Upper lobe of left lung (tissue), 6 donors: ENCODE results near the gene CCR5. TPM values are rescaled to one million over a fixed set of nuclear protein-coding genes. Genes with fewer than 3 reads are reported as not detected.
"Not testable (repeated sequence)": the region's sequence is repeated elsewhere in the genome, so short reads cannot be mapped to it uniquely, and the experiment has no call there.

Source experiments
- ATAC-seq, 2 donors: fragments of 200-7000 bp; cut with Tn5 transposase; one replicate each; pipeline ENCODE4 v1.9.1; 2022; ENCODE audit warnings: mild to moderate bottlenecking in 2 of 2, moderate library complexity in 2 of 2; ENCODE audit not compliant: low FRiP score in 2 of 2
- DNase-seq, 2 donors: peaks; one replicate each; pipeline ENCODE4 v3.0.0-alpha.2; 2019 to 2020
- H3K27ac ChIP-seq, 4 donors: fragments of 200-600 bp; sonication (generic); one replicate each; pipeline ENCODE4 v1.5.1; 2016 to 2019
- H3K27me3 ChIP-seq, 4 donors: fragments of 200-600 bp; sonication (generic); one replicate each; pipeline ENCODE4 v1.5.1; 2017 to 2019
- H3K36me3 ChIP-seq, 4 donors: fragments of 200-600 bp; sonication (generic); one replicate each; pipeline ENCODE4 v1.5.1; 2016 to 2019
- H3K4me1 ChIP-seq, 4 donors: fragments of 200-600 bp; sonication (generic); one replicate each; pipeline ENCODE4 v1.5.1; 2018 to 2019
- H3K4me3 ChIP-seq, 4 donors: fragments of 200-600 bp; sonication (generic); one replicate each; pipeline ENCODE4 v1.5.1; 2017 to 2019; ENCODE audit warnings: mild to moderate bottlenecking in 2 of 4, moderate library complexity in 1 of 4
- H3K9me3 ChIP-seq, 4 donors: fragments of 200-600 bp; sonication (generic); one replicate each; pipeline ENCODE4 v1.5.1; 2018 to 2019
- EP300 ChIP-seq, 4 donors: sonication (generic); formaldehyde crosslinking; IDR thresholded peaks; one replicate each; pipeline ENCODE4 v1.5.1; 2017; ENCODE audit warnings: antibody characterized with exemption in 4 of 4, control low read depth in 2 of 4
- POLR2A ChIP-seq, 4 donors: fragments of 450-650 bp; IDR thresholded peaks; one replicate each; pipeline ENCODE4 v1.5.1; 2016 to 2017; ENCODE audit warnings: antibody characterized with exemption in 4 of 4, mild to moderate bottlenecking in 2 of 4
- POLR2AphosphoS5 ChIP-seq, 2 donors: sonication (generic); formaldehyde crosslinking; IDR thresholded peaks; one replicate each; pipeline ENCODE4 v1.5.1; 2017; ENCODE audit warnings: antibody characterized with exemption in 2 of 2
- WGBS, 2 donors: methylation state at CpG; one replicate each; pipeline ENCODE4 v1.1.5; 2017 to 2018; 5-methylcytosine and 5-hydroxymethylcytosine counted together
- total RNA-seq, 6 donors: library from RNA; depleted of rRNA in 4 of 6; stranded (reverse); fragments of >200 nt in 4 of 6; gene quantifications; one replicate each; pipeline versions ENCODE4 v1.1.0 to v1.2.1, GENCODE V29; 2016 to 2021
- TF ChIP-seq, protein P1 (sequence below), 6 experiments: fragments of 450-650 bp in 4 of 6; fragments of 200-600 bp in 2 of 6; sonication (generic) in 2 of 6; IDR thresholded peaks; one replicate each; pipeline ENCODE4 v1.5.1; 2016 to 2019; ENCODE audit warnings: antibody characterized with exemption in 6 of 6
- donor health status: DM: no; HTN: no; CAD: no; lungs with moderate emphysema.
- donor health status: DM: no; HTN: yes; CAD: no; lungs with severe emphysema.

CCR5 gene
- total RNA-seq, 6 donors from 2014 or later, result 0.33 to 8.6 (median 3.1) TPM

DNA sequence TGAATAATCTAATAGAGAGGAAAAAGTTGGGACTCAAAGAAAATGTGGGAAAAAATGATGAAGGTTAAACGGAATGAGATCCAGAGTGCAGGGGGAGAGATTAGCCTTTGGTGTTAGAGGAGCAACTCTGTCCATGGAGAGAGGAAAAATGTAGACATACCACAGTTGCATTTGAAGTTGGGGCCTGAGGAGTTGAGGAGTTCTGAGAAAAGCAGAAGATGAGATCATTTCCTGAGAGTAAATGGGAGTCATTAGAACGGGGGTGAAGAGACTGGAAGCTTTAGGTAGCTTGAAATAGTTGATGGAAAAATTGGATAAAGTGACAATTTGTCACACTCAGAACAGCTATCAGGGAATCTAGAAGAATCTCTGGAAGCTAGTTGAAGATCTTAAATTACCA lies 28.8 kb downstream of the CCR5 start:
- 49 to 60% methylated on average over 2 of the region's 2 CpGs for WGBS, 2 donors
- Histone ChIP-seq H3K4me3 (no peak overlapping the region), H3K27ac (peak overlapping the region in 3 of 4 donors; percentile 19 to 48 (median 36)), H3K27me3 (no peaks in the 10 kb centered on the region), H3K4me1 (peaks cover 34 to 61% (median 46%) of the 10 kb centered on the region in 4 donors), H3K36me3 (no peaks in the 10 kb centered on the region), H3K9me3 (no peaks in the 10 kb centered on the region)
- ATAC-seq, result no peak
- TF ChIP-seq POLR2AphosphoS5 (IDR thresholded peaks at IDR 0.05) (no peak), POLR2A (IDR thresholded peaks at IDR 0.05) (no peak), EP300 (IDR thresholded peaks at IDR 0.05) (no peak)
- TF ChIP-seq, protein P1, sequence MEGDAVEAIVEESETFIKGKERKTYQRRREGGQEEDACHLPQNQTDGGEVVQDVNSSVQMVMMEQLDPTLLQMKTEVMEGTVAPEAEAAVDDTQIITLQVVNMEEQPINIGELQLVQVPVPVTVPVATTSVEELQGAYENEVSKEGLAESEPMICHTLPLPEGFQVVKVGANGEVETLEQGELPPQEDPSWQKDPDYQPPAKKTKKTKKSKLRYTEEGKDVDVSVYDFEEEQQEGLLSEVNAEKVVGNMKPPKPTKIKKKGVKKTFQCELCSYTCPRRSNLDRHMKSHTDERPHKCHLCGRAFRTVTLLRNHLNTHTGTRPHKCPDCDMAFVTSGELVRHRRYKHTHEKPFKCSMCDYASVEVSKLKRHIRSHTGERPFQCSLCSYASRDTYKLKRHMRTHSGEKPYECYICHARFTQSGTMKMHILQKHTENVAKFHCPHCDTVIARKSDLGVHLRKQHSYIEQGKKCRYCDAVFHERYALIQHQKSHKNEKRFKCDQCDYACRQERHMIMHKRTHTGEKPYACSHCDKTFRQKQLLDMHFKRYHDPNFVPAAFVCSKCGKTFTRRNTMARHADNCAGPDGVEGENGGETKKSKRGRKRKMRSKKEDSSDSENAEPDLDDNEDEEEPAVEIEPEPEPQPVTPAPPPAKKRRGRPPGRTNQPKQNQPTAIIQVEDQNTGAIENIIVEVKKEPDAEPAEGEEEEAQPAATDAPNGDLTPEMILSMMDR (IDR thresholded peaks at IDR 0.05), result no peak
- DNase-seq, result peak in 1 of 2 donors; percentile 20

DNA sequence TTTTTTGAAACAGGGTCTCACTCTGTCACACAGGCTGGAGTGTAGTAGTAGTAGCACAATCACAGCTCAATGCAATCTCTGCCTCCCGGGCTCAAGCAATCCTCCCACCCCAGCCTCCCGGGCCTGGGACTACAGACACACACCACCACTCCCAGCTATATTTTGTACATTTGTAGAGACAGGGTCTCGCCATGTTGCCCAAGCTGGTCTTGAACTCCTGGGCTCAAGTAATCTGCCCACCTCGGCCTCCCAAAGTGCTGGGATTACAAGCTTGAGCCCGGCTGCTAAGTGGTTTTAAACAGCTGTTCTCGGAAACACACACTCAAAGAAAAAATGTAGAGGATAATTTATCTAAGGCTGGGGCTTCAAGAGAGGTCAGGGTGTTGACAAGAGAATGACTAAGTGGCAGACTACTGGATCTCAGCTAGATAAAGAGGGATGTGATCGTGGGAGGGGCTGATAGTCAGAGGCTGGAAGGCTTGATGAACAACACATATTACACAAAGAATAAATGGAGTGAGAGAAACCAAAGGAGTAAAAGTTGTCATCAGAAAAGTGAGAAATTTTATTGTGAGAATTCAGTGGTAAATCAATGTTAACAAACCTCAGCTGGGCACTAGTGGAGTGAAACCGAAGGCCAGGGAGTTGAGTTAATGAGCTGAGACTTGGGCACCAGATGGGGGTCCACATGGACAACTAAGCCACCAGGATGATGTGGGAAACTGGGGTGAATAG lies 29.4 kb downstream of the CCR5 start:
- H3K27ac ChIP-seq, result peak overlapping the region in 3 of 4 donors; percentile 30 to 48 (median 36)
- no peak overlapping the region for H3K4me3 ChIP-seq
- no peaks in the 10 kb centered on the region for H3K9me3 ChIP-seq
- H3K27me3 ChIP-seq, result no peaks in the 10 kb centered on the region
- WGBS, 2 donors, result 59 to 71% methylated on average over 8 of the region's 8 CpGs
- peaks cover 38 to 61% (median 51%) of the 10 kb centered on the region in 4 donors for H3K4me1 ChIP-seq
- H3K36me3 ChIP-seq, result no peaks in the 10 kb centered on the region
- DNase-seq (peak in 1 of 2 donors; percentile 21), ATAC-seq (peak in 1 of 2 donors; percentile 79)
- TF ChIP-seq POLR2AphosphoS5 (IDR thresholded peaks at IDR 0.05) (peak; percentile 32 to 44), POLR2A (IDR thresholded peaks at IDR 0.05) (no peak)

DNA sequence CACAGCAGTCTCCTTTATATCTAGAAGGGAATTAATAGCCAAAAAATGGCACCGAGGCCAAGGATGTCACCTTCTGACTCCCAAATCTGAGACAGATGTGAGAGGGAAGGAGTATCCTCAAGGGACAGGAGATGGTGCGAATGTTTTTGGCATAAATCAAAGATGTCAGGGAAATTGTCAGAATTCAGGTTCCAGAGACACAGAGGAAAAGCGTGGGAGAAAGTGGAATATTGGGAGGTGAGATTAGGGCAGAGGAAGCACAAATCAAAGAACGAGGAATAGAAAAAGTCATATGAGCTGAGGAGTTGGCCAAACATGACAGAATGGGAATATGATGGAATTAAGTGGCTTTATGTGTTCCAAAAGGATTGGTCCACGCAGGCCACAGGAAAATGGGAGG lies 30.1 kb downstream of the CCR5 start:
- Histone ChIP-seq H3K36me3 (no peaks in the 10 kb centered on the region), H3K27me3 (no peaks in the 10 kb centered on the region), H3K27ac (no peak overlapping the region), H3K9me3 (no peaks in the 10 kb centered on the region), H3K4me3 (no peak overlapping the region), H3K4me1 (peaks cover 40 to 61% (median 49%) of the 10 kb centered on the region in 4 donors)
- ATAC-seq, result no peak
- 77 to 86% methylated on average over 5 of the region's 5 CpGs for WGBS, 2 donors
- TF ChIP-seq EP300 (IDR thresholded peaks at IDR 0.05) (no peak), POLR2A (IDR thresholded peaks at IDR 0.05) (no peak), POLR2AphosphoS5 (IDR thresholded peaks at IDR 0.05) (no peak)
- TF ChIP-seq, protein P1 (IDR thresholded peaks at IDR 0.05), result no peak
- DNase-seq, result no peak

DNA sequence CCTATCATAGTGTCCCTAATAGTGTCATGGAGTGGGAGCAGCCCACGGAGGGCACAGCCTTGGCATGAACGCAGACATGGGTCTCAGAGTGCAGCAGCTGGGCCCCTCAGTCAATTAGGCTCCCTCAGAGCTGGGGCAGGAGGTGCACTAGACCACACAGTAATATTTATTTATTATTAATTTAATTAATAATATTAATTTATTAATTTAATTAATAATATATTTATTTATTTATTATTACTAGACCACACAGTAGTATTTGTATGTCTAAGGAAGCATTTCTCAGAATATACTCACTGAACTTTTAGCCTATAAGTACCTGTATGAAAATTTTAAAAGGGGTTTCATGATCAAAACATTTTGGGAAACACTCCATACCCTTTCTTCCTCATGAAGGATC lies 30.8 kb downstream of the CCR5 start:
- ATAC-seq, result no peak

DNA sequence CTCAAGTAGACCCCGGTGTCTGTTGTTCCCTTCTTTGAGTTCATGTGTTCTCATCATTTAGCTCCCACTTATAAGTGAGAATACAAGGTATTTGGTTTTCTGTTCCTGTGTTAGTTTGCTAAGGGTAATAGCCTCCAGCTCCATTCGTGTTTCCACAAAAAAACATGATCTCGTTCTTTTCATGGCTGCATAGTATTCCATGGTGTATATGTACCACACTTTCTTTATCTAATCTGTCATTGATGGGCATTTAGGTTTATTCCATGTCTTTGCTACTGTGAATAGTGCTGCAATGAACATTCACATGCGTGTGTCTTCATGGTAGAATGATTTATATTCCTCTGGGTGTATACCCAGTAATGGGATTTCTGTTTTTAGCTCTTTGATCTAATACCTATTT lies 32.2 kb downstream of the CCR5 start:
- ATAC-seq, H3K36me3 ChIP-seq, DNase-seq, H3K4me3 ChIP-seq, H3K9me3 ChIP-seq, H3K27me3 ChIP-seq: not testable (repeated sequence)
- H3K4me1 ChIP-seq, result peaks cover 44 to 65% (median 54%) of the 10 kb centered on the region in 4 donors
- 94 to 99% methylated on average over 4 of the region's 4 CpGs for WGBS, 2 donors
- peak overlapping the region in 1 of 4 donors; percentile 93 for H3K27ac ChIP-seq

More for the DNA sequence above, 30.8 kb downstream of the CCR5 start:
- no peak for TF ChIP-seq POLR2AphosphoS5 (IDR thresholded peaks at IDR 0.05)
- TF ChIP-seq, protein P1 (IDR thresholded peaks at IDR 0.05), result no peak
- TF ChIP-seq EP300 (IDR thresholded peaks at IDR 0.05), result no peak
- no peak for TF ChIP-seq POLR2A (IDR thresholded peaks at IDR 0.05)
- Histone ChIP-seq H3K4me3 (no peak overlapping the region), H3K9me3 (no peaks in the 10 kb centered on the region), H3K4me1 (peaks cover 42 to 61% (median 50%) of the 10 kb centered on the region in 4 donors), H3K27ac (no peak overlapping the region), H3K36me3 (no peaks in the 10 kb centered on the region), H3K27me3 (no peaks in the 10 kb centered on the region)
- WGBS, 2 donors, result 96 to 100% methylated on average over 2 of the region's 2 CpGs
- no peak for DNase-seq
